Coronary artery (tissue), 2 donors: ENCODE measurements around the gene DNAAF5.

Experiments used
- DNase-seq: peaks from one replicate; pipeline ENCODE4 v3.0.0-alpha.2; 2017; ENCODE audit warnings: low spot score
- H3K27ac ChIP-seq, 2 donors: fragments of 200-600 bp; sonication (generic); one replicate each; pipeline ENCODE4 v1.5.1; 2016 to 2019
- H3K4me3 ChIP-seq: fragments of 200-600 bp; sonication (generic); 2 replicates; pipeline ENCODE4 v1.5.1; 2016; ENCODE audit warnings: mild to moderate bottlenecking, moderate library complexity
- TF ChIP-seq, protein P1 (sequence below): fragments of 200-600 bp; sonication (generic); IDR thresholded peaks from one replicate; pipeline ENCODE4 v1.5.1; 2019; ENCODE audit warnings: antibody characterized with exemption

DNAAF5 gene

GRCh38 chr7:828793-829561 is 102.5 kb downstream of the DNAAF5 start:
- TF ChIP-seq, protein P1, sequence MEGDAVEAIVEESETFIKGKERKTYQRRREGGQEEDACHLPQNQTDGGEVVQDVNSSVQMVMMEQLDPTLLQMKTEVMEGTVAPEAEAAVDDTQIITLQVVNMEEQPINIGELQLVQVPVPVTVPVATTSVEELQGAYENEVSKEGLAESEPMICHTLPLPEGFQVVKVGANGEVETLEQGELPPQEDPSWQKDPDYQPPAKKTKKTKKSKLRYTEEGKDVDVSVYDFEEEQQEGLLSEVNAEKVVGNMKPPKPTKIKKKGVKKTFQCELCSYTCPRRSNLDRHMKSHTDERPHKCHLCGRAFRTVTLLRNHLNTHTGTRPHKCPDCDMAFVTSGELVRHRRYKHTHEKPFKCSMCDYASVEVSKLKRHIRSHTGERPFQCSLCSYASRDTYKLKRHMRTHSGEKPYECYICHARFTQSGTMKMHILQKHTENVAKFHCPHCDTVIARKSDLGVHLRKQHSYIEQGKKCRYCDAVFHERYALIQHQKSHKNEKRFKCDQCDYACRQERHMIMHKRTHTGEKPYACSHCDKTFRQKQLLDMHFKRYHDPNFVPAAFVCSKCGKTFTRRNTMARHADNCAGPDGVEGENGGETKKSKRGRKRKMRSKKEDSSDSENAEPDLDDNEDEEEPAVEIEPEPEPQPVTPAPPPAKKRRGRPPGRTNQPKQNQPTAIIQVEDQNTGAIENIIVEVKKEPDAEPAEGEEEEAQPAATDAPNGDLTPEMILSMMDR, result no peak
- Histone ChIP-seq H3K27ac (peak overlapping the region in 1 of 2 donors; percentile 43), H3K4me3 (no peak overlapping the region)
- no peak for DNase-seq

- no peak for DNase-seq
- Histone ChIP-seq H3K27ac (peak overlapping the region; percentile 78 to 84), H3K4me3 (no peak overlapping the region)
- TF ChIP-seq, protein P1, result no peak
These were observed 103.6 kb downstream of the DNAAF5 start for GRCh38 chr7:830069-830468.

- peak overlapping the region; percentile 26 for H3K4me3 ChIP-seq
- no peak for DNase-seq
- TF ChIP-seq, protein P1, result no peak
- peak overlapping the region; percentile 78 to 84 for H3K27ac ChIP-seq
These were observed 105.2 kb downstream of the DNAAF5 start for GRCh38 chr7:831596-832166.

DNA sequence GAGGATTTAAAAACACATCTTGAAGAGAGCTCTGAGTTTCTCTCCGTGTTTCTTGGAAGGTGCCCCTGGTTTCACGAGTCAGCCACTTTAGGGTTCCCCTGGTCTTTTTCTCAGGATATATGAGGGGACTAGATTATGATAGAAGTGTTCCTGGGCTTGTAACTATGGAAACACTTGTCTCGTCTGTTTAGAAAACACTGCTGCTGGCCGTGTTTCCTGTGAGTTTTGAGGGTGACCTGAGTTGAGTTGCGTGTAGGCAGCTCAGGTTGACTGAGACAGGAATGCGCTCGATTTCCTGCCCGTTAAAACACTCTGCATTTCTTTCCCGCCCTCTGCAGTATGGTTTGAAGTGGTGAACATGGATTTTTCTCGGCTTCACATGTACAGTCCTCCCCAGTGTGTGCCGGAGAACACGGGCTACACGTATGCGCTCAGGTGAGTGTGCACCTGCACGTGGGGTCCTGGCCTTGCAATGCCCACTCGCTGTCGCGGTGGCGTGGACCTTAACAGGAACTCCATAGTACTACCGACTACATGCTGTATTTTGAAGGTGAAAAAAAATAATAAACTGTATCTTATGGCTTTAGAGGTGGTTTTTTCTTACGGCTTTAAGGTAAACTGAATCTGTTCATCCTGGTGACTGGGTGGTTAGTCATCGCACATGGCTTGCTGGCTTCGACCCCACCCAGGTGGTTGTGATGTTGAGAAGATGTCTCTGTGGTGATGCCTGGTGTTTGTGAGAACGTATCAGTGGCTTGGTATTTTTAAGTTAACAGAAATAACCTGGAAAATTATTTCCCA is 105.9 kb downstream of the DNAAF5 start, which contains the start of gene SUN1:
Gene SUN1, plus strand, starts transcription at position 310 of the 801 bp plus-strand sequence. Its CDS starts 49 bp downstream, at position 359.
- no peak for DNase-seq
- Histone ChIP-seq H3K27ac (peak within 1 kb of the TSS; percentile 78 to 84), H3K4me3 (peak within 1 kb of the TSS; percentile 26)
- TF ChIP-seq, protein P1, result no peak

GRCh38 chr7:832968-833424 is 106.5 kb downstream of the DNAAF5 start:
- DNase-seq, result no peak
- Histone ChIP-seq H3K4me3 (no peak overlapping the region), H3K27ac (peak overlapping the region; percentile 78 to 84)
- TF ChIP-seq, protein P1, result no peak

- H3K4me3 ChIP-seq, result no peak overlapping the region
- TF ChIP-seq, protein P1, result no peak
- peak overlapping the region; percentile 78 to 84 for H3K27ac ChIP-seq
- no peak for DNase-seq
These were observed 107.2 kb downstream of the DNAAF5 start for GRCh38 chr7:833601-834258.
